Measurements from ENCODE around the gene NRG2.

GRCh38 chr5:139882316-139882715 lies 160.8 kb downstream of the NRG2 start:
- TF ChIP-seq RFX5 (IDR thresholded peaks at IDR 0.05; ENCODE audit: borderline replicate concordance, low read depth, low read length), result no peak
- no peak for TF ChIP-seq TCF12 (IDR thresholded peaks at IDR 0.05; ENCODE audit: low read depth, low read length)
- no peak for TF ChIP-seq POLR2A (IDR thresholded peaks at IDR 0.05; ENCODE audit: control extremely low read depth in 1 of 2, low read depth in 2 of 2, low read length in 2 of 2)

Data from H1 (cell line).